Measurements from ENCODE around the gene SPDL1. TPM values are rescaled to one million over a fixed set of nuclear protein-coding genes. Genes with fewer than 3 reads are reported as not detected.

The SPDL1 gene
- total and polyA plus RNA-seq, 2 of the 4 experiments (the other 2 are of a cell fraction) = 18.8 to 29.4 TPM

DNA sequence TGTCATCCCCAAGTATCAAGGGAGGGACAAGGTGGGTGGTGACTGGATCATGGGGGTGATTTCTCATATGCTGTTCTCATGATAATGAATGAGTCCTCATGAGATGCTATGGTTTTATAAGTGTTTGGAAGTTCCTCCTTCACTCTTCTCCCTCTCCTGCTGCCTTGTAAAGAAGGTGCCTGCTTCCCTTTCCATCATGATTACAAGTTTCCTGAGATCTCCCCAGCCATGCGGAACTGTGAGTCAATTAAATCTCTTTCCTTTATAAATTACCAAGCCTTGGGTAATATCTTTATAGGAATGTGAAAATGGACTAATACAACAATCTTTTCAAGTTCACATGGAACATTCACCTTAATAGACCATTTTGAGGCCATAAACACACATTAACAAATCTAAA lies 32.0 kb downstream of the SPDL1 start:
- TF ChIP-seq MAFK (IDR thresholded peaks at IDR 0.05; ENCODE audit: low read depth, low read length) (no peak), FOS (IDR thresholded peaks at IDR 0.05; ENCODE audit: low read depth, low read length) (no peak), NFE2L2 (IDR thresholded peaks at IDR 0.05; ENCODE audit: low read depth, low read length) (no peak), MAZ (IDR thresholded peaks at IDR 0.05; ENCODE audit: borderline replicate concordance, low read depth, low read length) (no peak), RAD21 (IDR thresholded peaks at IDR 0.05; ENCODE audit: low read length) (no peak), RFX5 (IDR thresholded peaks at IDR 0.05; ENCODE audit: low read depth, low read length) (no peak), CHD1 (IDR thresholded peaks at IDR 0.05; ENCODE audit: low read depth, low read length) (no peak), POLR2A (IDR thresholded peaks at IDR 0.05; ENCODE audit: low read depth, low read length) (no peak), RCOR1 (IDR thresholded peaks at IDR 0.05; ENCODE audit: insufficient replicate concordance, low read length) (no peak)
- TF ChIP-seq, protein P1, sequence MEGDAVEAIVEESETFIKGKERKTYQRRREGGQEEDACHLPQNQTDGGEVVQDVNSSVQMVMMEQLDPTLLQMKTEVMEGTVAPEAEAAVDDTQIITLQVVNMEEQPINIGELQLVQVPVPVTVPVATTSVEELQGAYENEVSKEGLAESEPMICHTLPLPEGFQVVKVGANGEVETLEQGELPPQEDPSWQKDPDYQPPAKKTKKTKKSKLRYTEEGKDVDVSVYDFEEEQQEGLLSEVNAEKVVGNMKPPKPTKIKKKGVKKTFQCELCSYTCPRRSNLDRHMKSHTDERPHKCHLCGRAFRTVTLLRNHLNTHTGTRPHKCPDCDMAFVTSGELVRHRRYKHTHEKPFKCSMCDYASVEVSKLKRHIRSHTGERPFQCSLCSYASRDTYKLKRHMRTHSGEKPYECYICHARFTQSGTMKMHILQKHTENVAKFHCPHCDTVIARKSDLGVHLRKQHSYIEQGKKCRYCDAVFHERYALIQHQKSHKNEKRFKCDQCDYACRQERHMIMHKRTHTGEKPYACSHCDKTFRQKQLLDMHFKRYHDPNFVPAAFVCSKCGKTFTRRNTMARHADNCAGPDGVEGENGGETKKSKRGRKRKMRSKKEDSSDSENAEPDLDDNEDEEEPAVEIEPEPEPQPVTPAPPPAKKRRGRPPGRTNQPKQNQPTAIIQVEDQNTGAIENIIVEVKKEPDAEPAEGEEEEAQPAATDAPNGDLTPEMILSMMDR (conservative IDR thresholded peaks at IDR 0.05; ENCODE audit: low read depth, low read length) = no peak
- TF ChIP-seq, protein P2, sequence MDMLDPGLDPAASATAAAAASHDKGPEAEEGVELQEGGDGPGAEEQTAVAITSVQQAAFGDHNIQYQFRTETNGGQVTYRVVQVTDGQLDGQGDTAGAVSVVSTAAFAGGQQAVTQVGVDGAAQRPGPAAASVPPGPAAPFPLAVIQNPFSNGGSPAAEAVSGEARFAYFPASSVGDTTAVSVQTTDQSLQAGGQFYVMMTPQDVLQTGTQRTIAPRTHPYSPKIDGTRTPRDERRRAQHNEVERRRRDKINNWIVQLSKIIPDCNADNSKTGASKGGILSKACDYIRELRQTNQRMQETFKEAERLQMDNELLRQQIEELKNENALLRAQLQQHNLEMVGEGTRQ (IDR thresholded peaks at IDR 0.05; ENCODE audit: low read depth, low read length) = no peak
- CTCF ChIA-PET = no interaction called here
- POLR2A ChIA-PET (ENCODE audit: unreplicated experiment) = no interaction called here
- dilution Hi-C loops (cut with HindIII; ENCODE audit: low sequenced_read_pairs, unreplicated experiment) = no loop called here
- Histone ChIP-seq H2BK120ac (ENCODE audit: low read depth, low read length) (no peak overlapping the region), H3K36me3 (ENCODE audit: control insufficient read depth, insufficient read depth, low read length) (no peaks in the 10 kb centered on the region), H2AK5ac (ENCODE audit: low read depth, low read length) (no peak overlapping the region), H3K4me1 (ENCODE audit: control insufficient read depth, insufficient read depth, low read length) (no peaks in the 10 kb centered on the region), H2AFZ (replicated peaks; ENCODE audit: low read length, poor library complexity) (no peak overlapping the region), H3K9me1 (ENCODE audit: insufficient read depth, low read length) (no peaks in the 10 kb centered on the region), H3K14ac (replicated peaks; ENCODE audit: low read depth, low read length) (no peak overlapping the region), H3K4me2 (ENCODE audit: low read depth, low read length) (no peak overlapping the region), H2BK20ac (ENCODE audit: low read depth, low read length) (no peak overlapping the region), H2AK9ac (replicated peaks; ENCODE audit: low read depth, low read length, poor library complexity) (no peak overlapping the region), H3K9me3 (ENCODE audit: control insufficient read depth, insufficient read depth, low read length) (peaks cover 1% of the 10 kb centered on the region; the same call in 1 of the 2 replicates), H3K27ac (ENCODE audit: insufficient read depth, low read length) (no peak overlapping the region), H3K27me3 (ENCODE audit: control insufficient read depth, insufficient read depth, low read length) (no peaks in the 10 kb centered on the region), H3K56ac (ENCODE audit: extremely low read depth, insufficient read depth, low read length) (no peak overlapping the region), H2BK15ac (ENCODE audit: low read depth, low read length) (no peak overlapping the region), H3K23ac (ENCODE audit: low read depth, low read length) (no peak overlapping the region), H3K4ac (ENCODE audit: low read depth, low read length) (no peak overlapping the region), H3K9ac (ENCODE audit: low read depth, low read length) (no peak overlapping the region), H4K91ac (ENCODE audit: insufficient read depth, low read depth, low read length) (no peak overlapping the region), H3K4me3 (ENCODE audit: insufficient read depth, low read depth, low read length) (no peak overlapping the region), H4K8ac (ENCODE audit: low read depth in 2 of 2, low read length in 2 of 2) (no peak overlapping the region), H3K18ac (ENCODE audit: low read depth, low read length) (no peak overlapping the region), H3K79me1 (ENCODE audit: low read depth in 1 of 2, low read length in 2 of 2) (no peaks in the 10 kb centered on the region), H4K20me1 (ENCODE audit: insufficient read depth, low read length) (no peaks in the 10 kb centered on the region), H4K5ac (ENCODE audit: low read depth, low read length) (no peak overlapping the region), H2BK5ac (ENCODE audit: low read depth, low read length, poor library complexity, severe bottlenecking) (no peak overlapping the region)
- no TSS peak for BruUV-seq (replicated peaks)
- in situ Hi-C loops (cut with MboI; ENCODE audit: low sequenced_read_pairs) = no loop called here
- ATAC-seq (ENCODE audit: low read depth) = no peak
- intact Hi-C loops (cut with micrococcal nuclease) = no loop called here
- WGBS, 2 experiments (ENCODE audit: extremely low coverage in 2 of 2, insufficient read length in 1 of 2) = no CpG with 5 or more reads among the region's 1 CpG
- DNase-seq = no peak

All from IMR-90 (cell line).